ENCODE measurements around the gene TMCC2.

DNA sequence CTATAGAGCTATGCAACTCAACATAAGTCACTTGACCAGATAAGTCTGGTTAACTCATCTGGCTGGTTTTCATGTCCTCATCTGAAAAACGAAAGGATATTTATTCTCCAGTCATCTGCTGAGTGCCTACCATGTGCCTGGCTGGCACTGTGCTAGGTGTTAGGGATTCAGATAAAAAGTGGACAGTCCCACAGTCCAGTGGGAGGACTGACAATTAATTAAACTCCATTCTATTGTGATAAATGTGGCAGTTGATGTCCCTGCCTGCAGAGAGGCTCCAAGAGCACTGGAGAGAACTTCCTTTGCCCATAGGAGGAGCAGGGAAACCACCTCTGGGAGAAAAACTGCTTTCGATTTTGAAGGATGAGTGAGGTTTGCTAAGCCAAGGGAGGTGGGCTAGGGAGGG, 88.4 kb downstream of the TMCC2 start:
- TF ChIP-seq POLR2AphosphoS5 (IDR thresholded peaks at IDR 0.05) (no peak), CTCF (IDR thresholded peaks at IDR 0.05) (no peak), POLR2A (IDR thresholded peaks at IDR 0.05) (no peak)

All from prostate gland (tissue), 2 donors.